Central memory CD8-positive, alpha-beta T cell (primary cell): ENCODE measurements around the gene ZNF845.
"Not testable (repeated sequence)": the region's sequence is repeated elsewhere in the genome, so short reads cannot be mapped to it uniquely, and the experiment has no call there.

Source experiments
- ATAC-seq: fragments of 150-1000 bp; cut with Tn5 transposase; replicated peaks from 2 replicates; pipeline ENCODE4 v1.10.0; 2022; ENCODE audit warnings: mild to moderate bottlenecking, moderate FRiP score, moderate number of reproducible peaks; ENCODE audit not compliant: poor library complexity, severe bottlenecking; ENCODE audit errors: extremely low read depth
- DNase-seq, 2 donors: peaks; one replicate each; pipeline ENCODE4 v3.0.0; 2021; ENCODE audit warnings: low spot score in 2 of 2
- H3K27ac Mint-ChIP-seq: one replicate; pipeline ENCODE4 v1.8.0; 2022; ENCODE audit warnings: low read depth, mild to moderate bottlenecking, moderate library complexity, mixed read lengths
- H3K27me3 Mint-ChIP-seq: one replicate; pipeline ENCODE4 v1.8.0; 2022; ENCODE audit warnings: mixed read lengths
- H3K36me3 Mint-ChIP-seq: one replicate; pipeline ENCODE4 v1.8.0; 2022; ENCODE audit warnings: mild to moderate bottlenecking, moderate library complexity, mixed read lengths; ENCODE audit not compliant: insufficient read depth
- H3K4me1 Mint-ChIP-seq: one replicate; pipeline ENCODE4 v1.8.0; 2022; ENCODE audit warnings: mixed read lengths
- H3K4me3 Mint-ChIP-seq: one replicate; pipeline ENCODE4 v1.8.0; 2022; ENCODE audit warnings: mild to moderate bottlenecking, moderate library complexity, mixed read lengths
- H3K9me3 Mint-ChIP-seq: one replicate; pipeline ENCODE4 v1.8.0; 2022; ENCODE audit warnings: mixed read lengths

ZNF845 gene

GRCh38 chr19:53355739-53356138 is 22.2 kb downstream of the ZNF845 start:
- DNase-seq (no peak), ATAC-seq (no peak)
- peaks cover 20% of the 10 kb centered on the region for H3K36me3 Mint-ChIP-seq
- H3K27me3 Mint-ChIP-seq: no peaks in the 10 kb centered on the region
- no peaks in the 10 kb centered on the region for H3K4me1 Mint-ChIP-seq
- H3K9me3 Mint-ChIP-seq: peaks cover 21% of the 10 kb centered on the region
- no peak overlapping the region for H3K27ac Mint-ChIP-seq
- no peak overlapping the region for H3K4me3 Mint-ChIP-seq

GRCh38 chr19:53357821-53358581 is 24.5 kb downstream of the ZNF845 start:
- no peak for ATAC-seq
- H3K4me1 Mint-ChIP-seq: no peaks in the 10 kb centered on the region

GRCh38 chr19:53360056-53360455 is 26.5 kb downstream of the ZNF845 start:
- H3K9me3 Mint-ChIP-seq, H3K4me1 Mint-ChIP-seq, H3K27me3 Mint-ChIP-seq, H3K27ac Mint-ChIP-seq, ATAC-seq, DNase-seq, H3K4me3 Mint-ChIP-seq, H3K36me3 Mint-ChIP-seq: not testable (repeated sequence)

More at GRCh38 chr19:53357821-53358581, 24.5 kb downstream of the ZNF845 start:
- peaks cover 6% of the 10 kb centered on the region for H3K36me3 Mint-ChIP-seq
- no peak for DNase-seq
- H3K27ac Mint-ChIP-seq: no peak overlapping the region
- peaks cover 6% of the 10 kb centered on the region for H3K9me3 Mint-ChIP-seq
- H3K4me3 Mint-ChIP-seq: no peak overlapping the region
- H3K27me3 Mint-ChIP-seq: no peaks in the 10 kb centered on the region

GRCh38 chr19:53365134-53365898 is 31.8 kb downstream of the ZNF845 start, which contains the start of gene ZNF525:
Gene ZNF525, plus strand, starts transcription at chr19:53365705. Its CDS starts 6,577 bp downstream, at chr19:53372282.
- peak within 1 kb of the TSS; percentile 81 for H3K27ac Mint-ChIP-seq

GRCh38 chr19:53365899-53366493 is 32.4 kb downstream of the ZNF845 start:
- ATAC-seq (peak; percentile 27), DNase-seq (no peak)
- Mint-ChIP-seq H3K27ac (peak overlapping the region; percentile 81), H3K9me3 (no peaks in the 10 kb centered on the region), H3K4me3 (peak overlapping the region; percentile 92), H3K36me3 (peaks cover 6% of the 10 kb centered on the region), H3K4me1 (peaks cover 31% of the 10 kb centered on the region), H3K27me3 (no peaks in the 10 kb centered on the region)

More at GRCh38 chr19:53365134-53365898, 31.8 kb downstream of the ZNF845 start, which contains the start of gene ZNF525:
- peaks cover 27% of the 10 kb centered on the region for H3K4me1 Mint-ChIP-seq
- peak within 1 kb of the TSS; percentile 92 for H3K4me3 Mint-ChIP-seq
- DNase-seq: peak; percentile 95 to 97
- no peaks in the 10 kb centered on the region for H3K9me3 Mint-ChIP-seq
- no peaks in the 10 kb centered on the region for H3K27me3 Mint-ChIP-seq
- H3K36me3 Mint-ChIP-seq: peaks cover 3% of the 10 kb centered on the region
- peak; percentile 100 for ATAC-seq

GRCh38 chr19:53372196-53372595 is 38.6 kb downstream of the ZNF845 start:
- Mint-ChIP-seq H3K4me3 (no peak overlapping the region), H3K27ac (no peak overlapping the region), H3K36me3 (peaks cover 32% of the 10 kb centered on the region), H3K4me1 (peaks cover 30% of the 10 kb centered on the region), H3K27me3 (no peaks in the 10 kb centered on the region), H3K9me3 (peaks cover 6% of the 10 kb centered on the region)
- ATAC-seq (no peak), DNase-seq (no peak)

GRCh38 chr19:53374288-53374687 is 40.7 kb downstream of the ZNF845 start:
- Mint-ChIP-seq H3K27me3 (no peaks in the 10 kb centered on the region), H3K36me3 (peaks cover 50% of the 10 kb centered on the region), H3K4me1 (peaks cover 15% of the 10 kb centered on the region), H3K9me3 (peaks cover 6% of the 10 kb centered on the region), H3K27ac (no peak overlapping the region), H3K4me3 (no peak overlapping the region)
- DNase-seq: no peak
- ATAC-seq: no peak

GRCh38 chr19:53374743-53375142 is 41.2 kb downstream of the ZNF845 start:
- Mint-ChIP-seq H3K36me3 (peaks cover 54% of the 10 kb centered on the region), H3K4me3 (no peak overlapping the region), H3K27me3 (no peaks in the 10 kb centered on the region), H3K9me3 (peaks cover 6% of the 10 kb centered on the region), H3K27ac (no peak overlapping the region), H3K4me1 (peaks cover 15% of the 10 kb centered on the region)
- ATAC-seq: no peak
- no peak for DNase-seq

- Mint-ChIP-seq H3K9me3 (peaks cover 30% of the 10 kb centered on the region), H3K4me3 (no peak overlapping the region), H3K4me1 (peaks cover 3% of the 10 kb centered on the region), H3K27ac (no peak overlapping the region), H3K27me3 (no peaks in the 10 kb centered on the region), H3K36me3 (peaks cover 42% of the 10 kb centered on the region)
- ATAC-seq (no peak), DNase-seq (no peak)
Observed at GRCh38 chr19:53381376-53381775, 47.8 kb downstream of the ZNF845 start.

- H3K4me3 Mint-ChIP-seq: no peak overlapping the region
- H3K27me3 Mint-ChIP-seq: no peaks in the 10 kb centered on the region
- H3K36me3 Mint-ChIP-seq: peaks cover 5% of the 10 kb centered on the region
- no peak overlapping the region for H3K27ac Mint-ChIP-seq
- H3K4me1 Mint-ChIP-seq: no peaks in the 10 kb centered on the region
- ATAC-seq (no peak), DNase-seq (no peak)
- H3K9me3 Mint-ChIP-seq: peaks cover 25% of the 10 kb centered on the region
Observed at GRCh38 chr19:53388168-53388567, 54.6 kb downstream of the ZNF845 start.

GRCh38 chr19:53388904-53389303 is 55.4 kb downstream of the ZNF845 start:
- Mint-ChIP-seq H3K4me3 (no peak overlapping the region), H3K36me3 (peaks cover 6% of the 10 kb centered on the region), H3K27ac (no peak overlapping the region), H3K4me1 (no peaks in the 10 kb centered on the region), H3K9me3 (peaks cover 24% of the 10 kb centered on the region), H3K27me3 (no peaks in the 10 kb centered on the region)
- ATAC-seq: no peak
- DNase-seq: no peak

GRCh38 chr19:53389571-53389970 is 56.0 kb downstream of the ZNF845 start:
- ATAC-seq (no peak), DNase-seq (no peak)
- Mint-ChIP-seq H3K27ac (no peak overlapping the region), H3K4me1 (peaks cover under 1% of the 10 kb centered on the region), H3K9me3 (peaks cover 22% of the 10 kb centered on the region), H3K36me3 (peaks cover 5% of the 10 kb centered on the region), H3K27me3 (no peaks in the 10 kb centered on the region), H3K4me3 (no peak overlapping the region)
